NCI-H460 (cell line): ENCODE results near the gene MPPED1. TPM values are rescaled to one million over a fixed set of nuclear protein-coding genes. Genes with fewer than 3 reads are reported as not detected.

Experiments
- DNase-seq: peaks from one replicate; pipeline ENCODE4 v3.0.0-alpha.2; 2016; ENCODE audit warnings: low read depth; ENCODE audit errors: extremely low read depth
- total RNA-seq: library from RNA; depleted of rRNA; stranded (reverse); fragments of >200 nt; shearing (Covaris generic); gene quantifications from 2 replicates; pipeline ENCODE4 v1.2.3, GENCODE V29; 2014

Gene MPPED1
- total RNA-seq, 1 experiment from 2014 or later, result not detected

GRCh38 chr22:43491177-43491576 lies 79.4 kb downstream of the MPPED1 start:
- no peak for DNase-seq

DNA sequence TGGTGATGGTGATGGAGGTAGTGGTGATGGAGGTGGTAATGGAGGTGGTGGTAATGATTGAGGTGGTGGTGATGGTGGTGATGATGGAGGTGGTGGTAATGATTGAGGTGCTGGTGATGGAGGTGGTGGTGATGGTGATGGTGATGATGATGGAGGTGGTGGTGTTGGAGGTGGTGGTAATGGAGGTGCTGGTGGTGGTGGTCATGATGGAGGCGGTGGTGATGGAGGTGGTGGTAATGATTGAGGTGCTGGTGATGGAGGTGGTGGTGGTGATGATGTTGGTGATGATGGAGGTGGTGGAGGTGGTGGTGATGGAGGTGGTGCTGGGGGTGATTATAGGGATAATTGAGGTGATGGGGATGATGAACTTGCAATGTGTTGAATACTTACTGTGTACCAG lies 79.9 kb downstream of the MPPED1 start:
- no peak for DNase-seq

GRCh38 chr22:43493297-43493696 lies 81.5 kb downstream of the MPPED1 start:
- DNase-seq, result no peak

GRCh38 chr22:43497956-43498855 lies 86.4 kb downstream of the MPPED1 start:
- DNase-seq, result no peak

DNA sequence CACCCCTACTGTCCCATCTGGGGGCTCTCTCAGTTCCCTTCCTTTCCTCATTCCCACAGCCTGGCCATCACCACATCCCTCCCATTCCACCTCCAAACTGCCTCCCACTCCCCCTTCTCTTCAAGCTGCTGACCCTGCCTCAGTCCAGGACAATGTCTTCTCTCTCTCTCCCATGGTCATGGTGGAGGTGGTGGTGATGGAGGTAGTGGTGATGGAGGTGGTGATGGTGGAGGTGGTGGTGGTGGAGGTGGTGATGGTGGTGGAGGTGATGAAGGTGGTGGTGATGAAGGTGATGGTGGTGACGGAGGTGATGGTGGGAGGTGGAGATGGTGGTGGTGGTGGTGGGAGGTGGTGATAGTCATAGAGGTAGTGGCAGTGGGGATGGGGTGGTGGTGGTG lies 87.0 kb downstream of the MPPED1 start:
- no peak for DNase-seq

DNA sequence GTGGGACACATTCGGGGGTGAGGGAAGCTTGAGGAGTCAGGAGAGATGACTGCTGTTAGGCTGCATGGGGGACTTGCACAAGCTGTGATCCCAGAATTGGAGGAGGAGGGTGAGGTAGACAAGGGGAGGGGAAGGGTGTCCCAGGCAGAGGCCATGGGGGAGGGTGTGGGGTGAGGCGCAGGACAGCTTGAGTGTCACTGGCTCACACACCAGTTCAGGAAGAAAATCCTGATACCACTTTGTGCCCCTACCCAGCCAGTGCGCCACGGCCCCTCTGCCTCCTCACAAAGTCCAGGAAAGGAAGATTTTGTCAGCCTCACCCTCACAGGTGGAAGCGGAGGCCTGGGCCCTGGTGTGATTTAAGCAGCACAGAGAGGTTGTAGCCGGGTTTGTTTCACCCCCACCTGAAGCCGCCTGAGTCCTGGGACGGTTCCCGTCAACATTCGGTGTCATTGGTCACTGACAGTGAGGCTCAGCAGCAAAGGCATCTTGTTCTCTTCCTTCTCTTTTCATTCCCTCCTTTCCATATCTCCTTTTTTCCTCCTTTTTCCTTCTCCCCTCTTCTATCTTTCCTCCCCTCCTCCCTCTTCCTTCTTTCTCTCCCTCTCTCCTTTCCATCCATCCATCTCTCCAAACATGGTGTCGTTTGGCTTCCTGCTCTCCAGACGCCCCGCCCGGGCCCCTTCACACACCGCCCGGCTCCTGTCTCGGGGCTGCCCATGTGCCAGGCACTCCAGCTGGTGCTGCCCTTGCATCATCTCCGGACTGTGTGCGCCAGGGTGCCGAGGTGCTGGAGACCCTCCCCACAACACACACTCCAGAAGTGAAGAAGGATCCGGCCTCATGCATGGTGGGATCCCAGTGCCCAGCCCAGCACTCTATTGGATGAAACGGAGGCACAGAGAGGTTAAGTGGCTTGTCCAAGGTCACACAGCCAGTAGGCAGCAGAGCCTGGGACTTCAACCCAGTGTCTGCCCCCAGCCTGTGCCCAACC lies 89.3 kb downstream of the MPPED1 start:
- no peak for DNase-seq

GRCh38 chr22:43501878-43502277 lies 90.1 kb downstream of the MPPED1 start:
- DNase-seq, result no peak

DNA sequence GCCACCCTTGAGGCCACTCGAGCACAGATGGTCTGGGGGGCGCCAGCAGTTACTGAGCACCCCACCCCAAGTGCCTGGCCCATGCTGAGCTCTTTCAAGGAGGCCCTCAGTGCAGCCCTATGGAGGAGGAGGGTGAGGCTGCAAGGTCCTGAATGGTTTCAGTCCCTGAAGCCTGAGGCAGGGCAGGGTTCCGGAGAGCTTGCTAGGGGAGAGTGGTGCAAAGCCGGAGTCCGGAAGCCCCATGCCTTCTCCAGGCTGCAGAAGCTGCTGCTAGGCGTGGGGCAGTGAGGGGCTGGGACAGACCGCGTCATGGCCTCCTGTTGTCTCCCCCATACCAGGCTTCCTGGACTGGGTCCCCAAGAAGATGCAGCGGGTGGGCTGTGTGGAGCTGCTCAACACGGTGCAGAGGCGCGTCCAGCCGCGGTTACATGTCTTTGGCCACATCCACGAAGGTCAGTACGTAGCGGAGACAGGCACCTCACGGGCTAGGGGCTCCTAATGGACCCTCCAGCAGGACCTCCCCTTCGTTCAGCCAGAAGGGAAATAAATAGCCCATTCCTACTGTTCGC lies 90.6 kb downstream of the MPPED1 start:
- DNase-seq, result no peak

DNA sequence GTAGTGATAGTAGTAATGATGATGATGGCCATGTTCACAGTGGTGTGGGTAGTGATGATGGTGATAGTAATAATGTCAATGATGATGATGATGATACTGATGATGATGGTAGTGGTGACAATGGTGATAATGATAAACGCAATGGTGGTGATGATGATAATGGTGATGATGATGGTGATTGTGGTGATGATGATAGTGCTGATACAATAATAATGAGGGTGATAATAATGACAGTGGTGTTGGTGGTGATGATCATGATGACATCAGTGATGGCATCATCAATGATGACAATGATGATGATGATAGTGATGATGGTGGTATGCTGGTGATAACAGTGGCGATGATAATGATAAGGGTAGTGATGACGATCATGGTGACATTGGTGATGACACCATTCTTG lies 92.3 kb downstream of the MPPED1 start:
- no peak for DNase-seq

DNA sequence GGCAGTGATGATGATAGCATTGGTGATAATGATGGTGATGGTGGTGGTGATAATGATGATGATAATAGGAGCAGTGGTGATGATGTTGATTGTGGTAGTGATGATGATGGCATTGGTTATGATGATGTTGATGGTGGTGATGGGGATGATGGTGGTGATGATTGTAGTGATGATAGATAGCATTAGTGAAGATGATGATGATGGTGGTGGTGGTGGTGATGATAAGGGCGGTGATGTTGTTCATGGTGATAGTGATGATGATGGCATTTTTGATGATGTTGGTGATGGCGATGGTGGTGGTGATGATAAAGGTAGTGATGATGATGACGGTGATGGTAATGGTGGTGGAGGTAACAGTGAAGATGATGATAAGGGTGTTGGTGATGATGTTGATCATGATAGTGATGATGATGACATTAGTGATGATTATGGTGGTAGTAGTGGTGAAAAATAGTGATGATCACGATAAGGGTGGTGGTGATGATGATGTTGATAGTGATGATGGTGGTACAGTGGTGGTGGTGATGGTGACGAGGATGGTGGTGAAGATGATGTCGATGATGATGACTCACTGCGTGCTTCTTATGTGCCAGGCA lies 93.0 kb downstream of the MPPED1 start:
- no peak for DNase-seq

GRCh38 chr22:43505423-43505822 lies 93.6 kb downstream of the MPPED1 start:
- no peak for DNase-seq

- no peak for DNase-seq
Measured at GRCh38 chr22:43505896-43506295, 94.1 kb downstream of the MPPED1 start.

GRCh38 chr22:43506487-43506886 lies 94.7 kb downstream of the MPPED1 start:
- DNase-seq, result no peak

GRCh38 chr22:43507235-43507634 lies 95.4 kb downstream of the MPPED1 start:
- no peak for DNase-seq

GRCh38 chr22:43508489-43508888 lies 96.7 kb downstream of the MPPED1 start:
- DNase-seq, result no peak

GRCh38 chr22:43509337-43509736 lies 97.5 kb downstream of the MPPED1 start:
- DNase-seq, result no peak

DNA sequence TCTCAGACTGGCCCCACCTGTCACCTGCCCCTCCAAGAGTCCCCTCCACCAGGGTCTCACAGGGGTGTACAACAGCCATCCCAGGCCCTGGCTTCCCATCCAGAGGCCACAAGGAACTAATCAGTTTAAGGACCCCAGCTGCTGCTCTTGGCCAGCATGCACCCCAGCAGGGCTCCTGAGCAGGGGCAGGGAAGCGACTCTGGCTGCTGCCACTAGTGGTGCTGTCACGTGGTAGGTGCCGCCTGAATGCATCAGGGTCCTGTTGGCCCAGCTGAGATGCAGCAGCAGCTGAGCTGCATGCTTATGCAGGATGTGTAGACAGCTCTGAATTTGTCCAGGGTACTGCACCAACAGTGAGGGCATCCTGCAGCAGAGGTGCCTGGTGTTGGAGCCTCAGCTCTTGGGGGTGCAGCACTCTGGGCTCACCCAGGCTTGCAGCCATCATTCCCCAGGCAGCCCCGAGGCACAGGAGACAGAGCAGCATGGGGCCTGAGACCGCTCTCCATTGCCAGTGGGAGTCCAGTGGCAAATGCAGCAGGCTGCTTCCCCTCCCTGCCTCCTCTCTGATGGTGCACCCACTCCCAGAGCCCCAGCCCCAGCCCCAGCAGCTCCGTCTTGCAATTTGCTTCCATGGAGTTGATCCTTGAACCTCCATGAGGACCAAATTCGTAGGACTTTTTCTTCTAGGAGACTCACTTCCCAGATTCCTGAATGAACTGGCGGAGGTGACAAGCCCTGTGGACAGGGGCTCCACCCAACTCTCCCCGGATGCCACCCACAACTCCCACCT lies 98.7 kb downstream of the MPPED1 start:
- no peak for DNase-seq

DNA sequence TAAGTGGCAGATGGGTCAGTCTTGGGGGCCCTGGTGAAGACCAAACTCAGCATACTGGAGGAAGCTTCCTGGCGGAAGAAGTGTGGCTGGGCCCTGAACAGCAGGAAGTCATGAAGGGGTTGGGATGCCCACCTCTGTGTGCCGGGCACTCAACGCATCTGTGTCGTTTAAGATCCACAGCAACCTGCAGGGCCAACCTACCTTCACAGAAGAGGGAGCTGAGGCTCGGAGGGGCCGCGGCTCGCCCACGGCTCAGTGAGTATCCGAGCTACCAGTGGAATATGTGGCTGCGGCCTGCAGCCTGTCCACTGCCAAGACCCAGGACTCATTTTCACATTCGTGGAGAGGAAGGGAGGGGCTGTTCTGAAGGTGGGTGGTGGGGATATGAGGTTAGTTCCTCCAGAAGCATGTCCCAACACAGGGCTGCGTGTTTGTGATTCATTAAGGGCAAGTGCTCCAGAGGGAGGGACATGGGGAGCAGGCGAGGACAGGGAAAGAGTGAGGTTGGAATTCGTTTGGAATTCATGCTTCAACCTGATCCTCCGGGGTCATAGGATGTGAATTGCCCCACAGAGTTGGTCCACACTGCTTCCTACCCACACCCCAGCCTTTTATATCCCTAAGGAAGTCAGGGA lies 99.6 kb downstream of the MPPED1 start:
- DNase-seq, result no peak

GRCh38 chr22:43512279-43512678 lies 100.5 kb downstream of the MPPED1 start:
- DNase-seq, result no peak
